DMS153 treated with DMSO at 0.1 percent for 48 hours (cell line): ENCODE data around the gene STPG1.
A peak's percentile ranks its signal among the peaks of the same experiment; 100 is the strongest.
"Not testable (repeated sequence)": the region's sequence is repeated elsewhere in the genome, so short reads cannot be mapped to it uniquely, and the experiment has no call there.

Experiments used
- DNase-seq: peaks from one replicate; lab custom pipeline; 2025; ENCODE audit not compliant: unreplicated experiment; lab: John Stamatoyannopoulos, UW

The STPG1 gene, protein sequence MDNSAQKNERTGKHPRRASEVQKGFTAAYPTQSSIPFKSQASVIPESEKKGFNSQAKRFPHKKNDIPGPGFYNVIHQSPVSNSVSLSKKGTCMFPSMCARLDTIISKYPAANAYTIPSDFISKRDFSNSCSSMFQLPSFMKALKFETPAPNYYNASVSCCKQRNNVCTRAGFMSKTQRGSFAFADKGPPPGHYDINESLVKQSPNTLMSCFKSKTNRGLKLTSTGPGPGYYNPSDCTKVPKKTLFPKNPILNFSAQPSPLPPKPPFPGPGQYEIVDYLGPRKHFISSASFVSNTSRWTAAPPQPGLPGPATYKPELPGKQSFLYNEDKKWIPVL

GRCh38 chr1:24413350-24414163 is at the start of gene STPG1:
STPG1 (minus strand) TSS chr1:24413782; CDS start chr1:24401388, 12,394 bp downstream.
- peak; percentile 82 for DNase-seq

DNA sequence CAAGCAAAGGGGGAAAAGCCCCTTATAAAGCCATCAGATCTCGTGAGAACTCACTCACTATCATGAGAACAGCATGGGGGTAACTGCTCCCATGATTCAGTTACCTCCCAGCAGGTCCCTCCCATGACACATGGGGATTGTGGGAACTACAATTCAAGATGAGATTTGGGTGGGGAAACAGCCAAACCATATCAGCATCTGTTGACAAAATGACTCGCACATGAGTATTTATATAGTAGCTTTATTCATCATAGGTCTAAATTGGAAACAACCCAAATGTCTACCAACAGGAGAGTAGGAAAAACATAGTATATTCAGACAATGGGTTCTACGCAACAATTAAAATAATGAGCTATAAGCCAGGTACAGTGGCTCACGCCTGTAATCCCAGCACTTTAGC is 48.5 kb upstream of the STPG1 start:
- DNase-seq = not testable (repeated sequence)

DNA sequence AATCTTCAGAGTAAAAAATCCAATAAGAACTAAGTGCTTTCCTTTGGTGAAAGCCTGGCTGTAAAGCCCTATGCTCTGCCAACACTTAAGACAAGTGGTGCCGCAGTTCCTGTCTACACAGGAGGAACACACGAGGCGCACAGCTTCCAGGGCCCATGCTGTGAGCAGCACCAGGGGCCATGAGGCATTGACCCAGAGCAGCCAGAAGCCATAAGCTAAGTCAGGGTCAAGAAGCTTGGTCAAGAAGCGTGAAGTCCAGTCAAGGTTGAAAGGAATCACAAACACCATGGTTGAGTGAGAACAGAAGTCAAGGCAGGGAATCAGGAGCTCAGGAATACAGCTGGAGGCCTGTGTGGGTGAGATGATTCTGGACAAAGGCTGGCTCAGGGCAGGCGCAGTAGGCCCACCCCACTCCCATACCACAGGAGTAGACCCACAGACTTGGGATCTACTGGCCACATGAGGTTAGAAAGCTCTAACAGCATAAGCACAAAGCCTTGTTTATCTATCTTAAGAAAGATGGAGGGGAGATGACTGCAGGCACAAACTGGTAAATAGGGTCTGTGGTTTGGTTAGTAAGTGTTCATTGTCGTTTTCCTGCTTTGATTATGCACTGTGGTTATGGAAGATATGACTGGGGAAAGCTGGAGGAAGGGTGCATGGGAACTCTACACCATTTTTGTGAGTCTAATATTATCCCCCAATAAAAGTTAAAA is 46.1 kb upstream of the STPG1 start:
- no peak for DNase-seq

DNA sequence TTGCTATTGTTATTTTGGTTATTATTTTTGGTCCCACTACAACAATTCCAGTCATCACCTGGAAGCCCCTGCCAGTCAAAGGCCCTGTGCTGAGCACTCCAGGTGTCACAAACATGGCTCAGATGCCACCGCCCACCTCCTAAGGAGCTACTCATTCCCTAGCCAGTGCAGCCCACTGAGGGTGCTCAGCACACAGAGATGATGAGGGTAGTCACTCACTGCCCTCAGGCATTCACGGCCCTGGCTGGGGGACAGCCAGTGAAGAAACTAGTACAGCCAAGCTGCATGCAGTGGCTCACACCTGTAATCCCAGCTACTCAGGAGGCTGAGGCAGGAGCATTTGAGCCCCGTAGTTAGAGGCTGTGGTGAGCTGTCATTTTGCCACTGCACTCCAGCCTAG is 44.3 kb upstream of the STPG1 start:
- DNase-seq = no peak

- no peak for DNase-seq
Observed at GRCh38 chr1:24455272-24455671, 41.7 kb upstream of the STPG1 start.

GRCh38 chr1:24454673-24455072 is 41.1 kb upstream of the STPG1 start:
- DNase-seq = no peak

GRCh38 chr1:24452922-24453485 is 39.4 kb upstream of the STPG1 start:
- no peak for DNase-seq

DNA sequence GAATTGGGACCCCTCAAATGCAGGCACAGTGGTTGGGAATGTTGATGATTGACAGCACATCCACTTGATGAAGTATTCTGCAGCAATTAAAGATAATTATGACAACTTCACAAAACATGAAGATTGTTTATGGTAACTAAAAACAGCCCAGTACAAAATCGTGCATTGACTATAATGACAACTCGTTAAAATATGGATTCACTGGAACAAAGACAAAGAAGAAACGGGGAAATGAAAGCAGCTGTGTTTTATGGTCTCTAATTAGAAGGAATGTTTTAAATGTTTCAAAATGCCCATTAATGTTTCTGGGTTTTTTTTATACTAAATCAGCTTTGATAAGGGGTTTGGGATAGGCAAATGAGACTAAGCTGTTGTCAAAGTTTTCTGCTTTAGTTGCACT is 38.2 kb upstream of the STPG1 start:
- no peak for DNase-seq

GRCh38 chr1:24450857-24451397 is 37.3 kb upstream of the STPG1 start:
- DNase-seq = no peak

DNA sequence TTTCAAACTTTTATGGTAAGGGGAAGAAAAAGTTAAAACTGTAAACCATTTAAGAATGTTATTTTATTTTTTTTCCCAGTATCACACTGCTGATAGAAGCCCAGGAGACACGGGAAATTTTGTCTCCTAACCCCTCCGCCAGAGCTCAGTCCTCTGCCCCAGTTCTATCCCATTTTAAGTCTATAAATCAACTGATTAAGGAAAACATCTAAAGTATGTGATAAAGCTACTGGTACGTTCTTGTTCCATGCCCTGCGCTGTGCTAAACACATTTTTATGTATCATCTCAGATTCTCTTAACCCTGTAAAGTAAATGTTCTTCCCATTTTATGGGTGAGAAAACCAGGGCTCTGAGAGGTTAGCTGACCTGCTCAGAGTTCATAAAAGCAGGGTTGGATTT is 36.7 kb upstream of the STPG1 start:
- DNase-seq = no peak

- DNase-seq = not testable (repeated sequence)
Observed at GRCh38 chr1:24446446-24446845, 32.9 kb upstream of the STPG1 start.

GRCh38 chr1:24443241-24443656 is 29.7 kb upstream of the STPG1 start:
- DNase-seq = no peak

- no peak for DNase-seq
Observed at GRCh38 chr1:24442764-24443163, 29.2 kb upstream of the STPG1 start.

DNA sequence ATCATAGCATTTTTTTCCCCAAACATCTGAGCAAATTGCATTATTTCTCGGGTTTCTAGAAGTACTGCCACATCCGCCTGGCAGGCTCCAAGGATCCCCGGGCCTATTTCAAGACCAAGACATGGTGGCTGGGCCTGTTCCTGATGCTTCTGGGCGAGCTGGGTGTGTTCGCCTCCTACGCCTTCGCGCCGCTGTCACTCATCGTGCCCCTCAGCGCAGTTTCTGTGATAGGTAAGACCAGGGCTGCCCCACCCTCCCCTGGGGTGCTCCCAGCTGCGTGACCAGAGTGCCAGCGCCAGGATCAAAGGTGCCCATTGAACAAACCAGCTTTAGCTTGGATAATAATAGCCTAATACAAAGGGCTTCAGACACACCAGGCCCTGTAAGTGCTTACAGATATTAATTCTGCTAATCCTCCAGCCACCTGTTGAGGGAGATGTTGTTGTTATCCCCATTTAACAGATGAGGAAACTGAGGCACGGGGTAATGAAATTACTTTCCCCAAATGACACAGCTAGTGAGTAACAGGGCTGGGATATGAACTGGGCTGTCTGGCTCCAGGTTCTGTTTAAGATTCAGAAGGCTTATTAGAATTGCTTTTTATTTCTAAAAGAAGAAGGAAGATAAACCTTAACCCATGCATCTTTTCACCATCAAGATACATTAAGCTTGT is 28.6 kb upstream of the STPG1 start:
- DNase-seq = no peak

GRCh38 chr1:24441480-24441879 is 27.9 kb upstream of the STPG1 start:
- no peak for DNase-seq

DNA sequence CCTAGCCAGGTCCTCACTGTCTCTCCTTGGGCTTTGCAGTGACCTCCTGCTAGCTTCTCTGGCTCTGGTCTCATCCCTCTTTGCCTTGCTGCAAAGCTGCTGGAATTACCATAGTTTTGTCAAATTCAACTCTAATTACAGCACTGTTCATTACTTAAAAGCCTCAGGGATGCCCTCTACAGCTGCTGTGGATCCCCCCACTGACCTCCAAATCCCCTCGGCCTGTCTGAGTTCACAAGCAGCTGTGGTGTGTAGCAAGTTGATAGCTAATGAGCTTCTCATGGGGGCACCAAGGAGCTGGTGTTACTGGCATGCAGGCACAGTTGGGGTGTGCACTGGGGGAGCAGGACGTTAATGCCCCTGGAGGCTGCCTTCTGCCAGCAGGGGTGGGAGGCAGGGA is 26.9 kb upstream of the STPG1 start:
- DNase-seq = no peak

DNA sequence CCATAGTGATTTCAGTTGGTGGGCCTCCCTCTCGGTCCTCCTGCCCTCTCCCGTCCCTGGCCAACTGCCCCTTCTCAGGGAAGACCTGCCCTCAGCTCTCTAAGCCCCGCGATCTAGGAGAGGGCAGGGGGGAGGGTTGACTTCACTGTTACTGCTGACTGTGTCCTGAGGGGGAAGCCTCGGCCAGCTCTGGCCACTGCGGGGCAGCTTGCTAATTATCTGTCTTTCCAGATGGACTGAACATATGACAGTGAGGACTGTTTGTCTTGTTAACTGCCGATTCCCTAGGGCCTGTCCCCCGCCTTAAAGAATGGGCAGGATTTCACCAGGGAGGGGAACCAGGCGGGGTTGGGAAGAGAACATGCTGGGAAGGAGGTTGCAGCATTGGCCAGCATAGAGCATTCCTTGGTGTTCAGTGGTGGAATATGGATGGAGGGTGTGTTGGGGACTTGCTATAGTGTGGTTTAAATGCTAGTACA is 24.9 kb upstream of the STPG1 start:
- DNase-seq = no peak

- DNase-seq = no peak
Observed at GRCh38 chr1:24437631-24438396, 24.2 kb upstream of the STPG1 start.

GRCh38 chr1:24435782-24436365 is 22.3 kb upstream of the STPG1 start:
- DNase-seq = no peak
